H1 (cell line): ENCODE measurements around the gene FHIT. TPM values are rescaled to one million over a fixed set of nuclear protein-coding genes. Genes with fewer than 3 reads are reported as not detected.

Experiments used
- CREB1 ChIP-seq: IDR thresholded peaks from 2 replicates; pipeline ENCODE4 v1.6.1; 2012; ENCODE audit warnings: inconsistent platforms
- CTBP2 ChIP-seq: IDR thresholded peaks from 2 replicates; pipeline ENCODE4 v1.7.0; 2011; ENCODE audit warnings: borderline replicate concordance, mild to moderate bottlenecking, moderate library complexity, mixed read lengths, low read length; ENCODE audit not compliant: insufficient read depth, insufficient read length
- E2F6 ChIP-seq: IDR thresholded peaks from 2 replicates; pipeline ENCODE4 v1.6.1; 2012; ENCODE audit warnings: inconsistent platforms
- polyA plus RNA-seq, 7 experiments: library from polyadenylated mRNA; depleted of rRNA in 3 of 7; stranded (reverse) in 5 of 7; unstranded in 2 of 7; fragments of >200 nt in 5 of 7; fragments of 200-250 nt in 2 of 7; gene quantifications; 1 replicate in 5 of 7; 2 replicates in 1 of 7; 4 replicates in 1 of 7; pipeline versions ENCODE4 v1.2.1 to v1.2.3, GENCODE V29; 2011 to 2013; ENCODE audit warnings: missing spikeins in 2 of 7, mixed read lengths in 2 of 7
- total RNA-seq: library from RNA; stranded (reverse); fragmentation: NEBNext Ultra II Directional; extraction: Animal tissue kit (Norgen Biotek cat#: 25700); gene quantifications from 2 replicates; pipeline ENCODE4 v1.2.1, GENCODE V29; 2021

Gene FHIT
- total and polyA plus RNA-seq, 2 of the 8 experiments (the other 6 are each of a cell fraction or from before 2014, with no cell fraction given): 1.2 to 3.2 TPM

- TF ChIP-seq E2F6: no peak
- no peak for TF ChIP-seq CREB1
- no peak for TF ChIP-seq CTBP2
These were observed 1115.8 kb downstream of the FHIT start (continued) for GRCh38 chr3:60135474-60135873.
